Astrocyte (in vitro differentiated cells and primary cell): ENCODE measurements around the gene CCDC93. TPM values are rescaled to one million over a fixed set of nuclear protein-coding genes. Genes with fewer than 3 reads are reported as not detected.

Source experiments
- DNase-seq: peaks from one replicate; pipeline ENCODE4 v3.0.0-alpha.2; 2010; ENCODE audit warnings: low read depth
- FAIRE-seq: peaks from 2 replicates; lab custom pipeline; 2011; peaks lifted over from hg19 to GRCh38; lab: Jason Lieb, UNC
- H2AFZ ChIP-seq: 2 replicates; pipeline ENCODE4 v1.6.0; 2012; ENCODE audit warnings: low read depth, low read length, inconsistent platforms
- H3K27ac ChIP-seq: 2 replicates; pipeline ENCODE4 v1.5.1; 2011; ENCODE audit warnings: low read depth, low read length, inconsistent platforms
- H3K27me3 ChIP-seq: 2 replicates; pipeline ENCODE4 v1.6.0; 2011; ENCODE audit warnings: low read length, inconsistent platforms; ENCODE audit not compliant: insufficient read depth
- H3K36me3 ChIP-seq: 2 replicates; pipeline ENCODE4 v1.5.1; 2011; ENCODE audit warnings: low read length, inconsistent platforms; ENCODE audit not compliant: insufficient read depth
- H3K4me1 ChIP-seq: 2 replicates; pipeline ENCODE4 v1.5.1; 2011; ENCODE audit warnings: low read length, inconsistent platforms; ENCODE audit not compliant: insufficient read depth
- H3K4me2 ChIP-seq: 2 replicates; pipeline ENCODE4 v1.6.0; 2012; ENCODE audit warnings: low read length, inconsistent platforms
- H3K4me3 ChIP-seq: 2 replicates; pipeline ENCODE4 v1.5.1; 2011; ENCODE audit warnings: low read depth, mild to moderate bottlenecking, low read length, inconsistent platforms; ENCODE audit not compliant: insufficient read depth
- H3K79me2 ChIP-seq: 2 replicates; pipeline ENCODE4 v1.6.0; 2012; ENCODE audit warnings: mild to moderate bottlenecking, low read length, inconsistent platforms; ENCODE audit not compliant: insufficient read depth
- H3K9ac ChIP-seq: 2 replicates; pipeline ENCODE4 v1.6.0; 2012; ENCODE audit warnings: mild to moderate bottlenecking, low read length, inconsistent platforms
- H3K9me3 ChIP-seq: 2 replicates; pipeline ENCODE4 v1.5.1; 2012; ENCODE audit warnings: low read depth, mild to moderate bottlenecking, low read length, inconsistent platforms; ENCODE audit not compliant: insufficient read depth
- H4K20me1 ChIP-seq: 2 replicates; pipeline ENCODE4 v1.6.0; 2012; ENCODE audit warnings: low read length, inconsistent platforms; ENCODE audit not compliant: insufficient read depth
- H3K27ac Mint-ChIP-seq: one replicate; pipeline ENCODE4 v1.8.0; 2021; ENCODE audit warnings: mild to moderate bottlenecking, mixed read lengths; ENCODE audit not compliant: unreplicated experiment
- H3K27me3 Mint-ChIP-seq: one replicate; pipeline ENCODE4 v1.8.0; 2021; ENCODE audit warnings: low read depth, mixed read lengths; ENCODE audit not compliant: unreplicated experiment
- H3K36me3 Mint-ChIP-seq: one replicate; pipeline ENCODE4 v1.8.0; 2021; ENCODE audit warnings: low read depth, mixed read lengths; ENCODE audit not compliant: unreplicated experiment
- H3K4me1 Mint-ChIP-seq: one replicate; pipeline ENCODE4 v1.8.0; 2021; ENCODE audit warnings: low read depth, mixed read lengths; ENCODE audit not compliant: unreplicated experiment
- H3K4me3 Mint-ChIP-seq: one replicate; pipeline ENCODE4 v1.8.0; 2021; ENCODE audit warnings: mild to moderate bottlenecking, moderate library complexity, mixed read lengths; ENCODE audit not compliant: unreplicated experiment
- H3K9me3 Mint-ChIP-seq: one replicate; pipeline ENCODE4 v1.8.0; 2021; ENCODE audit warnings: mild to moderate bottlenecking, mixed read lengths; ENCODE audit not compliant: unreplicated experiment
- CTCF ChIP-seq: IDR thresholded peaks from 2 replicates; pipeline ENCODE4 v1.5.1; 2011; ENCODE audit warnings: low read depth, mild to moderate bottlenecking, inconsistent platforms, low read length, moderate library complexity; ENCODE audit not compliant: insufficient read depth
- EZH2 ChIP-seq: IDR thresholded peaks from 2 replicates; pipeline ENCODE4 v1.6.1; 2012; ENCODE audit warnings: mild to moderate bottlenecking, low read length, inconsistent platforms; ENCODE audit not compliant: insufficient read depth
- total RNA-seq: library from RNA; stranded (reverse); gene quantifications from 2 replicates; pipeline ENCODE4 v1.2.1, GENCODE V29; 2021

CCDC93 gene
- total RNA-seq, 1 donor from 2014 or later = 29.1 TPM

DNA sequence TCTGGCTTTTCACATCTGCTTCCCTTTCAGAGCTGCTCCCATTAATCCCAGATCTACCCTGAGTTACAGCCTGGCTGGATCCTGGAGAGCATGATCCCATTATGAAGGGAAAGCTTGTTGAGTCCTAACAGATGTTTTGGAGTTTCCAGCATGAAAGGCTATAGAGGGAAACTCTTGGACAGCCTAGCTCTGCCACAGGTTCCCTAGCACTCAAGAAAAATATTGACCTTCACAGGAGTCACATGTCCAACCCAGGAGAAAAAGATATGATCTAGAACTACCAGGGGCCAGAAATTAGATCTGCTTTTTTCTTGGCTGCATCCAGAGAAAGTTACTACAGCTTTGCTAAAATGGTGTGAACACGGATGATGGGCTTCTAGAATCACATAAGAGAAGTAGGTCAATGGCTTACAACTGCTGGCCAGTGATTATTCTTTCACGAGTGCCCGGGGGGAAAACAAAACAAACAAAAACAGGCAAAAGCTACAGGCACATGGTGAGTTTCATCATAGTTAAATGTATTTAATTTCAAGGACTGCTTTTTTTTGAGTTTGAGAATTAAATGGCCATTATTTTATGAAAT lies 15.9 kb downstream of the CCDC93 start:
- H4K20me1 ChIP-seq = peaks cover 4% of the 10 kb centered on the region
- FAIRE-seq (no peak), DNase-seq (no peak)
- no peaks in the 10 kb centered on the region for H3K4me1 ChIP-seq
- H3K4me1 Mint-ChIP-seq = peaks cover 5% of the 10 kb centered on the region
- no peak overlapping the region for H3K27ac ChIP-seq
- H2AFZ ChIP-seq = no peak overlapping the region
- peaks cover 16% of the 10 kb centered on the region for H3K36me3 Mint-ChIP-seq
- H3K9ac ChIP-seq = no peak overlapping the region
- no peak overlapping the region for H3K4me3 Mint-ChIP-seq
- H3K9me3 ChIP-seq = no peaks in the 10 kb centered on the region
- H3K36me3 ChIP-seq = peaks cover 69% of the 10 kb centered on the region
- TF ChIP-seq EZH2 = no peak
- no peak for TF ChIP-seq CTCF
- no peaks in the 10 kb centered on the region for H3K79me2 ChIP-seq
- no peaks in the 10 kb centered on the region for H3K27me3 Mint-ChIP-seq
- H3K27ac Mint-ChIP-seq = no peak overlapping the region
- no peaks in the 10 kb centered on the region for H3K27me3 ChIP-seq
- H3K4me3 ChIP-seq = no peak overlapping the region
- no peaks in the 10 kb centered on the region for H3K9me3 Mint-ChIP-seq
- no peak overlapping the region for H3K4me2 ChIP-seq

- Histone ChIP-seq H3K4me3 (no peak overlapping the region), H3K27me3 (no peaks in the 10 kb centered on the region), H3K4me1 (no peaks in the 10 kb centered on the region), H3K4me2 (no peak overlapping the region), H4K20me1 (no peaks in the 10 kb centered on the region), H3K36me3 (peaks cover 63% of the 10 kb centered on the region), H3K9me3 (no peaks in the 10 kb centered on the region), H3K27ac (no peak overlapping the region), H3K9ac (no peak overlapping the region), H3K79me2 (no peaks in the 10 kb centered on the region), H2AFZ (no peak overlapping the region)
- H3K27me3 Mint-ChIP-seq = no peaks in the 10 kb centered on the region
- no peak overlapping the region for H3K27ac Mint-ChIP-seq
- DNase-seq (no peak), FAIRE-seq (no peak)
- peaks cover 5% of the 10 kb centered on the region for H3K4me1 Mint-ChIP-seq
- H3K9me3 Mint-ChIP-seq = no peaks in the 10 kb centered on the region
- TF ChIP-seq EZH2 (no peak), CTCF (no peak)
- H3K36me3 Mint-ChIP-seq = peaks cover 16% of the 10 kb centered on the region
- no peak overlapping the region for H3K4me3 Mint-ChIP-seq
Observed at GRCh38 chr2:117996525-117996924, 17.3 kb downstream of the CCDC93 start.

DNA sequence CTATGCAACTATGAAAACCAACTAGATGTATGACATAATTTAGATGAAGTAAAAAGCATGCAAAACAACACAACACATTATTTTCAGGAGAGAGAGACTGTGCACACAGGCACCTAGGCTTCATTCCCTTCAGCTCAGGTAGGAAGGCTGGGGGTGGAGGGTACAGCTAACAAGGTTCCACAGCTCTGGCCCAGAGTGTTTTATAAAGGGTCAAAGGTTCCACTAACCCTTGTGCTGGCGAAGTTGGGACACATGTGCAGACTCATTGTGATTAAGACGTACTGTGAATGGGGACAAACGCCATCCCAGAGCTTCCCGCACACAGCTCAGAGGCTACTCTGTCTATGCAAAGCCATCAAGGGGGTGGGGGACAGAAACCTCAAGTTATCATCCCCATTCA lies 19.1 kb downstream of the CCDC93 start:
- Mint-ChIP-seq H3K36me3 (peaks cover 25% of the 10 kb centered on the region), H3K9me3 (no peaks in the 10 kb centered on the region), H3K4me1 (no peaks in the 10 kb centered on the region), H3K27ac (no peak overlapping the region), H3K27me3 (no peaks in the 10 kb centered on the region), H3K4me3 (no peak overlapping the region)
- no peak overlapping the region for H3K4me3 ChIP-seq
- H2AFZ ChIP-seq = no peak overlapping the region
- H3K4me1 ChIP-seq = no peaks in the 10 kb centered on the region
- no peaks in the 10 kb centered on the region for H3K27me3 ChIP-seq
- FAIRE-seq (no peak), DNase-seq (no peak)
- TF ChIP-seq CTCF (no peak), EZH2 (no peak)
- H3K27ac ChIP-seq = no peak overlapping the region
- no peaks in the 10 kb centered on the region for H3K9me3 ChIP-seq
- peaks cover 58% of the 10 kb centered on the region for H3K36me3 ChIP-seq
- H3K4me2 ChIP-seq = no peak overlapping the region
- H3K9ac ChIP-seq = no peak overlapping the region
- no peaks in the 10 kb centered on the region for H4K20me1 ChIP-seq
- H3K79me2 ChIP-seq = no peaks in the 10 kb centered on the region
